GM23338 (cell line): ENCODE measurements around the gene ZBTB7C. TPM values are rescaled to one million over a fixed set of nuclear protein-coding genes. Genes with fewer than 3 reads are reported as not detected.

Experiments
- ATAC-seq: fragments of 200-7000 bp; cut with Tn5 transposase; 3 replicates; pipeline ENCODE4 v1.9.1; 2020
- DNase-seq: peaks from one replicate; pipeline ENCODE4 v3.0.0-alpha.2; 2015; ENCODE audit warnings: low spot score
- H2AFZ ChIP-seq: fragments of 200-600 bp; sonication (generic); 2 replicates; pipeline ENCODE4 v1.8.0; 2016; ENCODE audit warnings: antibody characterized with exemption, mild to moderate bottlenecking, moderate library complexity
- H3F3A ChIP-seq: fragments of 200-600 bp; sonication (generic); replicated peaks from 2 replicates; pipeline ENCODE4 v1.8.0; 2017; ENCODE audit warnings: antibody characterized with exemption, mixed run types, low read depth
- H3K27ac ChIP-seq: fragments of 200-600 bp; sonication (generic); 2 replicates; pipeline ENCODE4 v1.6.1; 2016; ENCODE audit warnings: low read depth
- H3K27me3 ChIP-seq: fragments of 200-600 bp; sonication (generic); 2 replicates; pipeline ENCODE4 v1.8.0; 2016; ENCODE audit warnings: mild to moderate bottlenecking, mixed run types, moderate library complexity; ENCODE audit not compliant: insufficient read depth
- H3K36me3 ChIP-seq: fragments of 200-600 bp; sonication (generic); 2 replicates; pipeline ENCODE4 v1.8.0; 2016; ENCODE audit warnings: mild to moderate bottlenecking; ENCODE audit not compliant: insufficient read depth
- H3K4me1 ChIP-seq: fragments of 200-600 bp; sonication (generic); 2 replicates; pipeline ENCODE4 v1.8.0; 2016; ENCODE audit warnings: mild to moderate bottlenecking, moderate library complexity; ENCODE audit not compliant: insufficient read depth
- H3K4me2 ChIP-seq: fragments of 200-600 bp; sonication (generic); 2 replicates; pipeline ENCODE4 v1.7.1; 2017; ENCODE audit warnings: mixed run types
- H3K4me3 ChIP-seq: fragments of 200-600 bp; sonication (generic); 2 replicates; pipeline ENCODE4 v1.6.1; 2016; ENCODE audit warnings: mixed run types
- H3K79me2 ChIP-seq: fragments of 200-600 bp; sonication (generic); replicated peaks from 2 replicates; pipeline ENCODE4 v1.8.0; 2017; ENCODE audit warnings: mild to moderate bottlenecking; ENCODE audit not compliant: insufficient read depth
- H3K9me2 ChIP-seq: fragments of 200-600 bp; sonication (generic); 2 replicates; pipeline ENCODE4 v1.8.0; 2017; ENCODE audit not compliant: insufficient read depth
- H4K20me1 ChIP-seq: fragments of 200-600 bp; sonication (generic); replicated peaks from 2 replicates; pipeline ENCODE4 v1.8.0; 2017; ENCODE audit warnings: mild to moderate bottlenecking; ENCODE audit not compliant: insufficient read depth
- H3K27ac Mint-ChIP-seq: 2 replicates; pipeline ENCODE4 v1.8.0; 2020; ENCODE audit warnings: inconsistent platforms, mild to moderate bottlenecking, moderate library complexity, mixed read lengths
- H3K27me3 Mint-ChIP-seq: 3 replicates; pipeline ENCODE4 v1.8.0; 2022; ENCODE audit warnings: low read depth, mild to moderate bottlenecking, moderate library complexity, mixed read lengths, inconsistent platforms; ENCODE audit not compliant: insufficient read depth, poor library complexity
- H3K36me3 Mint-ChIP-seq: 3 replicates; pipeline ENCODE4 v1.8.0; 2021; ENCODE audit warnings: low read depth, mild to moderate bottlenecking, inconsistent platforms, moderate library complexity, mixed read lengths
- H3K4me1 Mint-ChIP-seq: 3 replicates; pipeline ENCODE4 v1.8.0; 2020; ENCODE audit warnings: mild to moderate bottlenecking, inconsistent platforms, mixed read lengths
- H3K4me3 Mint-ChIP-seq: 3 replicates; pipeline ENCODE4 v1.8.0; 2021; ENCODE audit warnings: moderate library complexity, mild to moderate bottlenecking, inconsistent platforms, mixed read lengths
- H3K9me3 Mint-ChIP-seq: 3 replicates; pipeline ENCODE4 v1.8.0; 2020; ENCODE audit warnings: moderate library complexity, mild to moderate bottlenecking, inconsistent platforms, mixed read lengths
- CREB1 ChIP-seq: fragments of 250-450 bp; sonication (Bioruptor Pico); IDR thresholded peaks from 2 replicates; pipeline ENCODE4 v1.5.0; 2020; ENCODE audit warnings: low read depth, mild to moderate bottlenecking, moderate library complexity
- CTCF ChIP-seq, 2 experiments: fragments of 200-600 bp in 1 of 2; sonication (generic) in 1 of 2; conservative IDR thresholded peaks; 2 replicates each; pipeline versions ENCODE4 v1.5.1 to v1.6.1; 2016 to 2017; ENCODE audit warnings: antibody characterized with exemption in 2 of 2, low read depth in 2 of 2, mild to moderate bottlenecking in 2 of 2, moderate library complexity in 1 of 2
- ETS1 ChIP-seq: IDR thresholded peaks from 2 replicates; pipeline ENCODE4 v1.6.1; 2016; ENCODE audit warnings: antibody characterized with exemption
- EZH2 ChIP-seq: fragments of 200-600 bp; sonication (generic); IDR thresholded peaks from one replicate; pipeline ENCODE4 v1.8.0; 2017; ENCODE audit warnings: antibody characterized with exemption, mild to moderate bottlenecking, low read depth; ENCODE audit not compliant: unreplicated experiment
- EZH2phosphoT487 ChIP-seq: fragments of 200-600 bp; sonication (generic); IDR thresholded peaks from one replicate; pipeline ENCODE4 v1.8.1; 2018; ENCODE audit warnings: antibody characterized with exemption; ENCODE audit not compliant: unreplicated experiment
- JUNB ChIP-seq: IDR thresholded peaks from one replicate; pipeline ENCODE4 v1.6.1; 2016; ENCODE audit warnings: antibody characterized with exemption; ENCODE audit not compliant: unreplicated experiment
- NANOG ChIP-seq: IDR thresholded peaks from 2 replicates; pipeline ENCODE4 v1.6.1; 2016; ENCODE audit warnings: antibody characterized with exemption, borderline replicate concordance
- POLR2AphosphoS5 ChIP-seq: IDR thresholded peaks from 2 replicates; pipeline ENCODE4 v1.6.1; 2016; ENCODE audit warnings: antibody characterized with exemption, low read depth
- STAT1 ChIP-seq: IDR thresholded peaks from one replicate; pipeline ENCODE4 v1.6.1; 2016; ENCODE audit warnings: antibody characterized with exemption; ENCODE audit not compliant: unreplicated experiment
- ZNF114 ChIP-seq: fragments of 250-450 bp; sonication (Bioruptor Pico); IDR thresholded peaks from 2 replicates; pipeline ENCODE4 v1.5.0; 2020; ENCODE audit warnings: mild to moderate bottlenecking, moderate library complexity
- ZNF331 ChIP-seq: fragments of 250-450 bp; sonication (Bioruptor Pico); IDR thresholded peaks from 2 replicates; pipeline ENCODE4 v1.5.0; 2020; ENCODE audit warnings: low read depth, mild to moderate bottlenecking, moderate library complexity
- ZNF462 ChIP-seq: fragments of 250-450 bp; sonication (Bioruptor Pico); IDR thresholded peaks from 2 replicates; pipeline ENCODE4 v1.5.0; 2020; ENCODE audit warnings: mild to moderate bottlenecking, moderate library complexity
- polyA plus RNA-seq: library from polyadenylated mRNA; unstranded; fragments of >200 nt; fragmentation: Nextera tagmentation; extraction: Ambion mirVana; gene quantifications from 2 replicates; pipeline ENCODE4 v1.2.1, GENCODE V29; 2016
- total RNA-seq: library from RNA; depleted of rRNA; stranded (reverse); fragments of >200 nt; shearing (Covaris generic); gene quantifications from 2 replicates; pipeline ENCODE4 v1.2.3, GENCODE V29; 2014
- TF ChIP-seq, protein P1 (sequence below): IDR thresholded peaks from one replicate; pipeline ENCODE4 v1.6.1; 2018; ENCODE audit warnings: antibody characterized with exemption; ENCODE audit not compliant: unreplicated experiment

ZBTB7C gene
- total and polyA plus RNA-seq, 2 experiments from 2014 or later: 0.03 to 0.14 TPM

- TF ChIP-seq POLR2AphosphoS5 (no peak), CTCF (conservative IDR thresholded peaks at IDR 0.05; ENCODE audit: low read depth in 2 of 2) (no peak), ZNF462 (CRISPR knock-in tag) (no peak), EZH2 (no peak), ZNF331 (CRISPR knock-in tag) (no peak), STAT1 (no peak), EZH2phosphoT487 (no peak), NANOG (no peak), ETS1 (no peak), CREB1 (CRISPR knock-in tag) (no peak), ZNF114 (CRISPR knock-in tag) (no peak), JUNB (no peak)
- TF ChIP-seq, protein P1, sequence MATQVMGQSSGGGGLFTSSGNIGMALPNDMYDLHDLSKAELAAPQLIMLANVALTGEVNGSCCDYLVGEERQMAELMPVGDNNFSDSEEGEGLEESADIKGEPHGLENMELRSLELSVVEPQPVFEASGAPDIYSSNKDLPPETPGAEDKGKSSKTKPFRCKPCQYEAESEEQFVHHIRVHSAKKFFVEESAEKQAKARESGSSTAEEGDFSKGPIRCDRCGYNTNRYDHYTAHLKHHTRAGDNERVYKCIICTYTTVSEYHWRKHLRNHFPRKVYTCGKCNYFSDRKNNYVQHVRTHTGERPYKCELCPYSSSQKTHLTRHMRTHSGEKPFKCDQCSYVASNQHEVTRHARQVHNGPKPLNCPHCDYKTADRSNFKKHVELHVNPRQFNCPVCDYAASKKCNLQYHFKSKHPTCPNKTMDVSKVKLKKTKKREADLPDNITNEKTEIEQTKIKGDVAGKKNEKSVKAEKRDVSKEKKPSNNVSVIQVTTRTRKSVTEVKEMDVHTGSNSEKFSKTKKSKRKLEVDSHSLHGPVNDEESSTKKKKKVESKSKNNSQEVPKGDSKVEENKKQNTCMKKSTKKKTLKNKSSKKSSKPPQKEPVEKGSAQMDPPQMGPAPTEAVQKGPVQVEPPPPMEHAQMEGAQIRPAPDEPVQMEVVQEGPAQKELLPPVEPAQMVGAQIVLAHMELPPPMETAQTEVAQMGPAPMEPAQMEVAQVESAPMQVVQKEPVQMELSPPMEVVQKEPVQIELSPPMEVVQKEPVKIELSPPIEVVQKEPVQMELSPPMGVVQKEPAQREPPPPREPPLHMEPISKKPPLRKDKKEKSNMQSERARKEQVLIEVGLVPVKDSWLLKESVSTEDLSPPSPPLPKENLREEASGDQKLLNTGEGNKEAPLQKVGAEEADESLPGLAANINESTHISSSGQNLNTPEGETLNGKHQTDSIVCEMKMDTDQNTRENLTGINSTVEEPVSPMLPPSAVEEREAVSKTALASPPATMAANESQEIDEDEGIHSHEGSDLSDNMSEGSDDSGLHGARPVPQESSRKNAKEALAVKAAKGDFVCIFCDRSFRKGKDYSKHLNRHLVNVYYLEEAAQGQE: no peak
- Mint-ChIP-seq H3K27me3 (peaks cover 28% of the 10 kb centered on the region), H3K9me3 (no peaks in the 10 kb centered on the region), H3K4me3 (no peak overlapping the region), H3K36me3 (no peaks in the 10 kb centered on the region), H3K27ac (no peak overlapping the region), H3K4me1 (peaks cover 30% of the 10 kb centered on the region)
- peaks cover 10% of the 10 kb centered on the region for H3K4me1 ChIP-seq
- peaks cover 40% of the 10 kb centered on the region for H3K27me3 ChIP-seq
- no peak overlapping the region for H2AFZ ChIP-seq
- H3K27ac ChIP-seq: no peak overlapping the region
- H3K36me3 ChIP-seq: no peaks in the 10 kb centered on the region
- no peaks in the 10 kb centered on the region for H3F3A ChIP-seq
- no peaks in the 10 kb centered on the region for H3K9me2 ChIP-seq
- H3K4me3 ChIP-seq: no peak overlapping the region
- no peaks in the 10 kb centered on the region for H3K79me2 ChIP-seq
- no peak overlapping the region for H3K4me2 ChIP-seq
- no peaks in the 10 kb centered on the region for H4K20me1 ChIP-seq
- DNase-seq: no peak
- no peak for ATAC-seq
These were observed 6.2 kb downstream of the ZBTB7C start for GRCh38 chr18:48402953-48403352.
